ENCODE measurements around the gene CD4.
"Not testable (repeated sequence)": the region's sequence is repeated elsewhere in the genome, so short reads cannot be mapped to it uniquely, and the experiment has no call there.

CD4 gene

DNA sequence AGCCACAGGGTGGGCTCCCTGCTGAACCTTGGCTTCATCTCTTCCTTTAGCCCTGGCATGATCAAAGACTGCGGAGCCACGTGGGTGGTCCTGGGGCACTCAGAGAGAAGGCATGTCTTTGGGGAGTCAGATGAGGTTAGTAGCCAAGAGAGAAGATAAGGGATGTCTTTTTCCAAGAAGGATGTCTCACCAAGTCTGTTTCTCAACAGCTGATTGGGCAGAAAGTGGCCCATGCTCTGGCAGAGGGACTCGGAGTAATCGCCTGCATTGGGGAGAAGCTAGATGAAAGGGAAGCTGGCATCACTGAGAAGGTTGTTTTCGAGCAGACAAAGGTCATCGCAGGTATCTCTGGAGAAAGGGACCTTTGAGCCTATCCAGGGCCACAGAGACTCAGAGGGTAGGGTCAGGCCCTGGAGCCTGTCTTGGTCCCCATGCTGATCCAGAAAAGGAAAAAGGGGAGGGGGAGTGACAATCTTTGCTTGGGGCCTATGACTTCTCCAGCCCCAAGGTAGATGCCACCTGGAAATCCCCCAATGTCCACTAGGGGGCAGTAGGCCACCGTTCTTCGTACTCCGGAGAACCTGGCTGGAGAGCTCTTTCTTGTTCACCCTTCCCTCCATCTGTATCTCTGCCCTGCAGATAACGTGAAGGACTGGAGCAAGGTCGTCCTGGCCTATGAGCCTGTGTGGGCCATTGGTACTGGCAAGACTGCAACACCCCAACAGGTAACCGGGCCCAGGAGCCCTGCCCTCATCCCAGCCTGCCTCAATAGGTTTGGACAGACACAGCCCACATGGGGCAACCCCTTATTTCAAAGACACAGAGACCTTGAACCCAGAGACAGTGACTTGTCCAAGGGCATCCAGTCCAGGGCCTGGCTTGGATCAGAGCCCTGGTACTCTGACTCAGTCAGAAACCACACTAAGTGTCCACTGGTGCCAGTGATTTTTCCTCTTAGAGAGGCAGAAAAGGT is 80.0 kb downstream of the CD4 start:
- DNase-seq, result peak; percentile 29

- not testable (repeated sequence) for DNase-seq
Observed at GRCh38 chr12:6870304-6870703, 81.0 kb downstream of the CD4 start.

Measured in SHP77 treated with DMSO at 0.1 percent for 48 hours (cell line).